HUDEP-2 (cell line): ENCODE measurements around the gene MGST2.
"Not testable (repeated sequence)": the region's sequence is repeated elsewhere in the genome, so short reads cannot be mapped to it uniquely, and the experiment has no call there.

Experiments used
- DNase-seq, 76 experiments: peaks; one replicate each; lab custom pipeline; 2025; ENCODE audit not compliant: unreplicated experiment in 76 of 76; lab: John Stamatoyannopoulos, UW

The MGST2 gene

DNA sequence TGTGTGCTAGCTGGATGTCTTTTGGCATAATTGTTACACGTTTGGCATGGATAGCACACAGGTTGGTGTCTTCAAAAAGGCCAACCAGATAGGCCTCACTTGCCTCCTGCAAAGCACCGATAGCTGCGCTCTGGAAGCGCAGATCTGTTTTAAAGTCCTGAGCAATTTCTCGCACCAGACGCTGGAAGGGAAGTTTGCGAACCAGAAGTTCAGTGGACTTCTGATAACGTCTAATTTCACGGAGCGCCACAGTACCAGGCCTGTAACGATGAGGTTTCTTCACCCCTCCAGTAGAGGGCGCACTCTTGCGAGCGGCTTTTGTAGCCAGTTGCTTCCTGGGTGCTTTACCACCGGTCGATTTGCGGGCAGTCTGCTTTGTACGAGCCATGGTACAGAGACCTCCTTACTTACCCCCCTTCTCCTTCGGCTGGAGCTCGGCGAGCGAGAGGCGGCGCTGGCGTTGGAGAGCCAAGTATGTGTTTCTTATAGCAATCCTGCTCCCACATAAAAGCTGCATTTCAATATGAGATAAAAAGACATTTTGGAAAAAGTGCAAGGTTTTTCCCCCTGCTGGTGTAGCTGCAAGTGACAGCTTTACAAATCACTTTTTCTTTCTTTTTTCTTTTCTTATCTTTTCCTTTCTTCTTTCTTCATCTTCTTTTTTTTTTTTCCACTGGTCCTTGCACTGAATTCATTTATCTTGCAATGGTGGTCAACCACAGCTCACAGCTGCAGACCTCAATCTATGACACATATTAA lies 32.7 kb downstream of the MGST2 start:
- DNase-seq = not testable (repeated sequence)

DNA sequence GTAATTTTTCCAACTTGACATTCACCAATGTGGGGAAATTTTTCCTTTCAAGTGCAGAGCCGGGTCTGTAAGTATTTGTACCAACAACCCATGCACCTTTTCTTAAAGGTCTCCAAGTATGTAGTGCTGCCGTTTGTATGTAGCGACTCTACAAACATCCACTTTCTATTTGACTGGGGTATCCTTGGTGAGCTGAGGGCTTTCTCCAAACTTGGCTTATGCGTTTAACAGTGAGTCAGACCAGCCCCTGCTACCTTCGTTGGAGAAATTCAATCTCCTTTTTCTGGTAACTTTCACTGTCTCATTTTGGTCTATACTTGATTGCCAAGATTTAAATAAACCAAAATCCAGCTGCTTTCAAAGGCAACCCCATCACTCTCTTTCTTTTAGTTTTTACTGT lies 34.9 kb downstream of the MGST2 start:
- no peak for DNase-seq

GRCh38 chr4:139704915-139705485 lies 39.4 kb downstream of the MGST2 start:
- DNase-seq = peak in 3 of 76 experiments; percentile 1 to 9 (median 3)

GRCh38 chr4:139709660-139710059 lies 44.0 kb downstream of the MGST2 start:
- no peak for DNase-seq

DNA sequence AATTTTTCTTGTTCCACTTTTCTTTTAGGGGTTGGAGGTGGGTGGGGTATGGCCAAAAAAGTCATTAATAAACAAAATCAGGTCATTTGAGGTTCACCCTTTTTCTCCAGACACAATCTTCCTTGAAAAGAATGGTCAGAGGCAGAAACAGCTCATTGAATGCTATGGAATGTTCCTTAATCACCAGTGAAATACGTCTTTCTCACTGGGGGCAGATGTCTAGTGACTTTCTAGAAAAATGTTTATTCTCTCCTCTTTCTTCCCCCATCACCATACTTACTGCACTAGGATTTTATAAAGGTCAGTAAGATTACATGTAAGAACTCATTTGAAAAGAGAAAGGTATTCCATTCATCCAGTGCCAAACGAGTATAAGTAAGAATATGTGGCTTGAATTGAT lies 44.5 kb downstream of the MGST2 start:
- DNase-seq = no peak

DNA sequence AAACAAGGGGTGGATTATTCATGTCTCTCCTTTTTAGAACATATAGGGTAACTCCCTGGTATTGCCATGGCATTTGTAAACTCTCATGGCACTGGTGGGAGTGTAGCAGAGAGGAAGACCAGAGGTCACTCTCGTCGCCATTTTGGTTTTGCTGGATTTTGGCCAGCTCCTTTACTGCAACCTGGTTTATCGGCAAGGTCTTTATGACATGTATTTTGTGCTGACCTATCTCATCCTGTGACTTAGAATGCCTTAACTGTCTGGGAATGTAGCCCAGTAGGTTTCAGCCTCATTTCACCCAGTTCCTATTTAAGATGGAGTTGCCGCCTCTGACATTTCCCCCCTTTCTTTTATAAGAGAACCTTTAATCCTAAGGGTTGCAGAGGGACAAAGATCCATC lies 45.8 kb downstream of the MGST2 start:
- DNase-seq = no peak

- DNase-seq = no peak
These were observed 47.3 kb downstream of the MGST2 start for GRCh38 chr4:139712882-139713281.

DNA sequence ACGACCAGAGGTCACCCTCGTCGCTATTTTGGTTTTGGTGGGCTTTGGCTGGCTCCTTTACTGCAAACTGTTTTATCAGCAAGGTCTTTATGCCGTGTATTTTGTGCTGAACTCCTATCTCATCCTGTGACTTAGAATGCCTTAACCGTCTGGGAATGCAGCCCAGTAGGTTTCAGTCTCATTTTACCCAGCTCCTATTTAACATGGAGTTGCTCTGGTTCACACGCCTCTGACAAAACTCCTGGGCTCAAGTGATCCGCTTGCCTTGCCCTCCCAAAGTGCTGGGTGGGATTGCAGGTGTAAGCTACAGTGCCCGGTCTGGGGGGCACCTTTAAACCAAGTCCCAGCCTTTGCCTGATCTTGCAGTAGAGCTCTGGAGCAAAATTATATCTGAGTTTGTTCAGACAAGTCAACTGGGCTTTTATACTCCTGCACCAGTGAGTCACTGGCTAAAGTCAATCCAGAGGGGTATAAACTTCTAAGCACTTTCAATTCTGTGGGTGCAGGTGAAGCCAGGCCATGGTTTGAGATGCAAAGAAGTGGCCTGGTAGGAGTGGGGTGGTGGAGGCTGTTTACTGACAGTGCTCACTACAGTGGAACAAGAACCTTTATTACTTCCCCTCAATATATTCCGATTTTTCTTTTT lies 50.2 kb downstream of the MGST2 start:
- DNase-seq = no peak

DNA sequence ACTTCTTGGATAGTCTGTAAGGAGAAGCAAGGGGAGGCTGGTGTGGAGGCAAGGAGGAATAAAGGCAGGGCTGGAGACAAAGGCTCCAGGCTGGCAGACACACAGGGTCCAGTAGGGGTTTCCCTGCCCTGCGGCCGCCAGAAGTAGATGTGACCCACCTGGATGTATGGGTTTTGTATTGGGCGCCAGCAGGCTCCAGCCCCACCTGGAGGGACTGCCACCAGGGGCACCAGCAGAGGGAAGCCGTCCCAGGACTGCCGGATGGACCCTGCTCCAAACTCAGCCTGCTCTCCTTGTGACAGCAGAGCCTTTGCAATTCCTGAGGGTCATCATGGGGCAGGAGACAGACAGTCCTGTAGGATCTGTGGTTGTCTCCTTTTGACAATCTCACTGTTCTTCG lies 52.7 kb downstream of the MGST2 start:
- DNase-seq = no peak

DNA sequence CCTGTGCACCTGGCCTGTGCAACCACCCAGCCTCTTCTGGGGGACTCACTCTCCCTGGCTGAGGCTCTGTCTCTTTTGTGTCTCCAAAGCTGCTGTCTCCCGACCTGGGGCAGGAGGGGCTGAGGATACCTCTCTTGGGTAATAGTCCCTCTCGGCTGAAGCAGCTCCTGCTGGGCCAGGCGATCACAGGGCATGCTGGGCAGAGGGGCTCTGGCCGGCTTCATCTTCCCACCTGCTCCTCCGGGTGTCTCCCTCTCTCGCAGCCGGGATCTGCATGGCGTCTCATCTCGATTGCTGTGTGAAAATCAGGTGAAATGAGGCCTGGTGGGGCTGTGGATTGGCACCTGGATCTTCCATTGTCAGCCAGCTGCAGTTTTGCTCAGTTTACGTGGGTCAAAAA lies 53.2 kb downstream of the MGST2 start:
- no peak for DNase-seq

DNA sequence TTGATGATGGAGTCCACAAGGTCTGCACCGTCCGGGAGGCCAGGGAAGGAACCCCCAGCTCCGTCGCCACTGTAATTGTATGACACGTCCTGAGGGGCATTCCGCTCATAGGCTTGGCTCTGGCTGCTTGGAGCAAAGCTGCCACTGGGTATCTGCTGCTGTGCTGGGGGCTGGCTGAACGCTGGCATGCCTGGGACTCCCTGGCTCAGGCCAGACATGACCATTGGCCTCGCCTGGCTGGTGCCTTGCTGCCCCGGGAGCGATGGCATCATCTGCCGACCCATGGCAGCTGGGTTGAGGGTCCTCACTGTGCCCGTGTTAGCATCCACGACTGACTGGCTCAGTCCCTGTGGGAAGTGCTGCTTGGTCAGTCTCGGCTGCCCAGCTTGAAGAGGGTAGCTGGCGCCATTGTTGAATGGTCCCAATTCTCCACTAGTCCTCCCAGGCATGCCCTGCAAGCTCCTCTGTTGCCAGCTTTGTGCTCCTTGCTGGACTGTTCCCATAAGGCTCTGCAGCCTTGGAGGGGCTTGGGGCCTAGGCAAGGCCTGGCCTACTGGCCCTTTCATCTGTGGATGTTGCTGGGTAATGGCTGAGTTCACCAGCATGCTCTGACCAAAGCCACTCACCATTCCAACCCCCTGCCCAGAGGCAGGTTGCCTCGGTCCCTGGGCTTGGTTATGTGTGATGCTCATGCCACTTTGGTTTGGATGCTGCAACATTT lies 53.9 kb downstream of the MGST2 start:
- DNase-seq = no peak

DNA sequence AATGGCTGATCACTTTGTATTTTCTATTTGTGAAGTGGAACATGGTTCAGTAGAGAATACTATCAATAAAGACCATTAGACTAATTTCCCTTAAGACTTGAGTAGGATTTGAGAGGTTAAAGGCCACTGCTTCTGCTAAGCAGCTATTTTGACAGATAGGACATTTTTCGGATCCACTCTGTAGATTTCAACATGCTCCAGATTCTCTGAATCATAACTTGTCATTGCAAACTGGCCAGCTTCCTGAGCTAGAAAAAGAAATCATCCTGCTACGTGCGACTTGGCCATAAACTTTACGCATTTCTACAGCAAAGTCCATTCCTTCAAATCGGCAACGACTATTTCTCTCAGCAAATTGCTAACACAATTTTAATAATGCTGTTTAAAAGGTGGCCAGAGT lies 55.2 kb downstream of the MGST2 start:
- DNase-seq = no peak

- no peak for DNase-seq
These were observed 56.2 kb downstream of the MGST2 start for GRCh38 chr4:139721789-139722188.

DNA sequence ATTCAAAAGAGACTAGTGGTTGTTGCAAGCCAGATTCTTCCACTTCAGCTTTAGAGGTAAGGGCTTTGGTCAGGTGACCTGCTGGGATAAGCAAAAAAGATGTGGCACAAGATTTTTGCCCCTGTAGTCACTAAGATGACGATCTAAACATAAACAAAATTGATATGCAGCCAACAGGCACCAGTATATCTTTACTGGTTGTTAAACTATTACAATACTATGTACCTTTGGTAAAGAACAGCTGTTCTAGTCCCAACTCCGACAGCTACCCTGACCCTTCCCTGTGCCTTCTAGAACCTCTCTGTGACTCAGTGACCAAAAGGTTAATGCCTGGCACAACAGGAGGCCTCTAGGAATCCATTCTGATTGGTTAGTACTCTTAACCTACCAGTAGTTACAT lies 59.6 kb downstream of the MGST2 start:
- DNase-seq = no peak

GRCh38 chr4:139726615-139727014 lies 61.0 kb downstream of the MGST2 start:
- no peak for DNase-seq

DNA sequence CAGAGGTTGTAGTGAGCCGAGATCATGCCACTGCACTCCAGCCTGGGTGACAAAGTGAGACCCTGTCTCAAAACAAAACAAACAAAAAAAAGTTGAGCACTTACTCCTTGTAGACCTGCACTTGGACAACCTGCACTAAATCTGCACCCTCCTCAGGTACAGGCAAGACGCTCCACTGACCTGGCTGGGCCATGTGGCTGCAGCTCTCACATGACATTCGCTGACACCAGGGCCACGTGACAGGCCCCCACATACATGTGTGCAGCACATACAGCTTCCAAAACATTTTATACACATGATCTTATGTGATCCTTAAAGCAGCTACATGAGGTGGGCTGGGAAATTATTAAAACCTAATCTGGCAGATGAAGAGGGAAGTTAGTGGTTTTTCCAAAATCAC lies 62.5 kb downstream of the MGST2 start:
- no peak for DNase-seq

DNA sequence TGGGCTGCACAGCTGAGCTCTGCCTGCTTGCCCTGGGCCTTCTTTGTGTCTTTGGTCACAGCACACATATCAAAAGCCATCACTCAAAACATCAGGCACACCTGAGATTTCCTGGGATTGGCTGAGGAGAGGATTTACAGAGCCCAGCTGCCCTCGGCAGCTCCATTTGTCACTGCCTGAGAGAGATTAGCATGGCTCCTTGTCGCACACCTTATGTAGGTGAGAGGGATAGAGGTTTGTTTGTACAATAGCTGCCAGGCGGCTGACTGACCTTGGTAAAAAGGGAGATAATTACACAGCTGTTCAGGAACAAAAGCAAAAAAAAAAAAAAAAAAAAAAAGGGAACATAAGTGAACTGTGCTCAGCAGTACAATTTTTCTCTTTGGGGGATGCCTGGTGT lies 63.2 kb downstream of the MGST2 start:
- DNase-seq = no peak

DNA sequence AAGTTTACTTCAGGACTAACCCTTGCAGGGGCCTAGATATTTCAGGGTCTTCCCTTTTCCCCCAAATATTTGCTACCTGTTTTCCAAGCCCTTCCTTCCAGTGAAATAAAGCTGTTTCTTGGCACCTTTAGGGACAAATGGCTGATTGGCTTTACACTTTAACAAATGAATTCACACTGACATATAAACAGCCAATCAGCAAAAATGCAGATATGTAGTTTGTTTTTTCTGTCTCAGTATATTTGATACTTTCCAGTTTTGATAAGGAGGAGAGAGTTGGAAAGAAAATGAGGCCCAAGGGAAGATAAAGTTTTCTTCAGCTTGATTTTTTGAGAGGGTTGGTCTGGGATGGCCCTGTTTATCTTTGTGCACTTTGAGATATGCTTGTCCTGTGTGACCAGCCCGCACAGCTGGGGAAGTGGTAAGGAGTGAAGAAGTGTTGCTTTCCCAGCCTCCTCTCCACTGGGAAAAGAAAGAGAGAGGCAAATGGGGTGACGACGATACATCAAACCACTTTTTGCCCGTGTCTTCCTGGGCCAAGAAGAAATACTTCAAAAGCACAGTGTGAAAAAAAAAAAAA lies 67.5 kb downstream of the MGST2 start:
- peak in 17 of 76 experiments; percentile 0 to 46 (median 12) for DNase-seq

- no peak for DNase-seq
These were observed 68.7 kb downstream of the MGST2 start for GRCh38 chr4:139734201-139734874.

DNA sequence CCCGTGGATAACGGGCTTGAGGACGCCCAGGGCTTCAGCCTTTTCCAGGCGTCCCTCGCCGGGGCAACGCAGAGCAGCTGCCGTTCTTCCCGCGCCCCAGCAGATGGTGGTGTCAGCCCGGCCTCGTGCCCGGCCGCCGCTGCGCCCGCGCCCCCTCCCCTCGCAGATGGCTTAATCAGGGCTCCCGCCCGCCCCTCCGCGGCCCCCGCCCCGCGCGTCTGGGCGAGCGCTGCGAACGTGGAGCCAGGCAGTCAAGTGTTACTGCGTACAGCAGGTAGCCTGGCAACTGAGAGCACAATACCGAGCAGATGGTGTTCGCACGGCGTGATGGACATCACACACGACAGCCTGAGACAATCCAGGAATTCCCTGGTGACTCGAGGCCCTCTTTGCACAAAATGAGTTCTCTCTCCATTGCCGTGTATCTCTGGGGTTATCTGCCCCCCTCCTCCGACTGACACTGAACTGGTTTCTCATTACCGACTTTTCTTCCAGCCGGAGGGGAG lies 69.3 kb downstream of the MGST2 start:
- peak in 40 of 76 experiments; percentile 1 to 47 (median 18) for DNase-seq
